Measurements from ENCODE around the gene RPRD1B.

RPRD1B gene

GRCh38 chr20:38137441-38138037 lies 104.0 kb downstream of the RPRD1B start:
- DNase-seq = no peak

GRCh38 chr20:38138086-38138778 lies 104.7 kb downstream of the RPRD1B start:
- no peak for DNase-seq

GRCh38 chr20:38139156-38139912 lies 105.8 kb downstream of the RPRD1B start:
- DNase-seq = no peak

GRCh38 chr20:38139977-38140753 lies 106.6 kb downstream of the RPRD1B start:
- DNase-seq = no peak

- no peak for DNase-seq
Measured at GRCh38 chr20:38141204-38141888, 107.8 kb downstream of the RPRD1B start.
